K562 (cell line): ENCODE data around the gene ORMDL2. TPM values are rescaled to one million over a fixed set of nuclear protein-coding genes. Genes with fewer than 3 reads are reported as not detected.

Source experiments
- ATAC-seq: fragments of 200-7000 bp; cut with Tn5 transposase; 3 replicates; pipeline ENCODE4 v1.9.1; 2020; ENCODE audit warnings: moderate library complexity
- BruUV-seq: library from RNA; stranded (reverse); fragments of 400-500 nt; replicated peaks from 2 replicates; lab custom pipeline; 2021; lab: Mats Ljungman, UMichigan
- CTCF ChIA-PET: fragments of 300-600 bp; formaldehyde crosslinking; extraction: SDS; loops from one replicate; lab custom pipeline; 2021; ENCODE audit warnings: low intra/inter-chr PET ratio; lab: Yijun Ruan, JAX
- POLR2A ChIA-PET: fragments of 300-600, 350-650 bp; sonication (Branson Sonifier 250); formaldehyde crosslinking; extraction: SDS; loops from one replicate; lab custom pipeline; 2021; ENCODE audit warnings: antibody characterized with exemption, inconsistent platforms; lab: Yijun Ruan, JAX
- DNase-seq, 4 experiments: peaks; one replicate each; pipeline versions ENCODE4 v3.0.0 to v3.0.0-alpha.2; 2011 to 2018; ENCODE audit warnings: low spot score in 3 of 4, mixed read lengths in 3 of 4; ENCODE audit errors: extremely low read depth in 1 of 4
- FAIRE-seq: peaks from 2 replicates; lab custom pipeline; 2011; peaks lifted over from hg19 to GRCh38; lab: Jason Lieb, UNC
- H2AFZ ChIP-seq: 2 replicates; pipeline ENCODE4 v1.6.0; 2011; ENCODE audit warnings: low read depth, low read length, control low read depth, inconsistent platforms
- H3K27ac ChIP-seq: fragments of 200-600 bp; 3 replicates; pipeline ENCODE4 v1.8.0; 2011; ENCODE audit warnings: low read depth, mild to moderate bottlenecking, control low read depth, inconsistent platforms, low read length, moderate library complexity, mixed read lengths; ENCODE audit errors: extremely low read depth
- H3K27me3 ChIP-seq, 2 experiments: fragments of 300-600 bp in 1 of 2; 2 replicates in 1 of 2; 3 replicates in 1 of 2; pipeline versions ENCODE4 v1.6.0 to v1.8.0; 2011; ENCODE audit warnings: inconsistent platforms in 2 of 2, low read length in 2 of 2, mild to moderate bottlenecking in 1 of 2, mixed read lengths in 1 of 2, moderate library complexity in 1 of 2; ENCODE audit not compliant: control insufficient read depth in 2 of 2, insufficient read depth in 2 of 2
- H3K36me3 ChIP-seq: fragments of 300-600 bp; 3 replicates; pipeline ENCODE4 v1.8.0; 2011; ENCODE audit warnings: mild to moderate bottlenecking, low read length, inconsistent platforms; ENCODE audit not compliant: control insufficient read depth, insufficient read depth
- H3K4me1 ChIP-seq, 2 experiments: fragments of 200-600 bp in 1 of 2; replicated peaks in 1 of 2; 2 replicates in 1 of 2; 3 replicates in 1 of 2; pipeline versions ENCODE4 v1.5.1 to v1.8.0; 2011; ENCODE audit warnings: inconsistent platforms in 2 of 2, low read length in 2 of 2, mild to moderate bottlenecking in 1 of 2, mixed read lengths in 1 of 2, moderate library complexity in 1 of 2; ENCODE audit not compliant: control insufficient read depth in 2 of 2, insufficient read depth in 2 of 2
- H3K4me2 ChIP-seq: 2 replicates; pipeline ENCODE4 v1.6.1; 2011; ENCODE audit warnings: low read length, control low read depth, inconsistent platforms, mixed read lengths; ENCODE audit not compliant: insufficient read depth
- H3K4me3 ChIP-seq: fragments of 200-600 bp; sonication (generic), shearing (Covaris generic); 2 replicates; pipeline ENCODE4 v1.5.1; 2016; ENCODE audit warnings: control low read depth, inconsistent platforms
- H3K79me2 ChIP-seq: fragments of 200-600 bp; 3 replicates; pipeline ENCODE4 v1.8.0; 2011; ENCODE audit warnings: low read length, inconsistent platforms; ENCODE audit not compliant: control insufficient read depth, insufficient read depth
- H3K9ac ChIP-seq, 2 experiments: 2 replicates each; pipeline versions ENCODE4 v1.6.0 to v1.6.1; 2011; ENCODE audit warnings: low read depth in 2 of 2, low read length in 2 of 2, control low read depth in 1 of 2, inconsistent platforms in 1 of 2, mild to moderate bottlenecking in 1 of 2, mixed read lengths in 1 of 2; ENCODE audit not compliant: insufficient read depth in 1 of 2
- H3K9me1 ChIP-seq: one replicate; pipeline ENCODE4 v1.6.0; 2011; ENCODE audit warnings: inconsistent platforms, mild to moderate bottlenecking, low read length, moderate library complexity; ENCODE audit not compliant: control insufficient read depth, insufficient read depth
- H3K9me3 ChIP-seq: replicated peaks from 2 replicates; pipeline ENCODE4 v1.5.1; 2011; ENCODE audit warnings: low read depth, low read length, inconsistent platforms; ENCODE audit not compliant: control insufficient read depth, insufficient read depth
- H4K20me1 ChIP-seq: replicated peaks from 2 replicates; pipeline ENCODE4 v1.6.1; 2011; ENCODE audit warnings: low read length, inconsistent platforms, mixed read lengths; ENCODE audit not compliant: control insufficient read depth, insufficient read depth
- ATF1 ChIP-seq, 2 experiments: fragments of 450-650 bp in 1 of 2; IDR thresholded peaks; 2 replicates each; pipeline ENCODE4 v1.6.1; 2016; ENCODE audit warnings: missing compliant biosample characterization in 1 of 2, missing genetic modification characterization in 1 of 2
- BMI1 ChIP-seq: fragments of 150-350 bp; IDR thresholded peaks from 2 replicates; pipeline ENCODE4 v1.6.1; 2014; ENCODE audit warnings: low read length
- CEBPB ChIP-seq: fragments of 450-650 bp; IDR thresholded peaks from 2 replicates; pipeline ENCODE4 v1.6.1; 2016; ENCODE audit warnings: missing genetic modification characterization, missing compliant biosample characterization
- CREB5 ChIP-seq: fragments of 250-450 bp; sonication (Bioruptor Pico); IDR thresholded peaks from 2 replicates; pipeline ENCODE4 v1.5.0; 2020; ENCODE audit warnings: mild to moderate bottlenecking
- CREBBP ChIP-seq: IDR thresholded peaks from one replicate; pipeline ENCODE4 v1.6.1; 2012; ENCODE audit warnings: low read depth, mild to moderate bottlenecking, control low read depth, inconsistent platforms, low read length
- E4F1 ChIP-seq: fragments of 250-450 bp; sonication (Bioruptor Pico); IDR thresholded peaks from 2 replicates; pipeline ENCODE4 v1.5.0; 2021; ENCODE audit warnings: mild to moderate bottlenecking, borderline replicate concordance
- ETS2 ChIP-seq: IDR thresholded peaks from 2 replicates; pipeline ENCODE4 v1.6.1; 2016; ENCODE audit warnings: borderline replicate concordance, missing genetic modification characterization, mild to moderate bottlenecking, moderate library complexity, missing compliant biosample characterization; ENCODE audit not compliant: poor library complexity, severe bottlenecking
- FOXA3 ChIP-seq, 2 experiments: fragments of 450-650 bp in 1 of 2; sonication (generic) in 1 of 2; formaldehyde crosslinking; IDR thresholded peaks in 1 of 2; conservative IDR thresholded peaks in 1 of 2; 2 replicates each; pipeline versions ENCODE4 v1.4.0 to v1.8.0; 2020 to 2022; ENCODE audit warnings: mild to moderate bottlenecking in 2 of 2, missing genetic modification reagents in 1 of 2
- GABPB2 ChIP-seq: fragments of 250-450 bp; sonication (Bioruptor Pico); conservative IDR thresholded peaks from 2 replicates; pipeline ENCODE4 v1.5.1; 2021; ENCODE audit warnings: mild to moderate bottlenecking
- HNRNPLL ChIP-seq: fragments of 200-400 bp; formaldehyde crosslinking; IDR thresholded peaks from 2 replicates; pipeline ENCODE4 v1.6.1; 2017; ENCODE audit warnings: low read length, low read depth, mild to moderate bottlenecking; ENCODE audit not compliant: poor library complexity, severe bottlenecking
- MED1 ChIP-seq: sonication (generic); formaldehyde crosslinking; IDR thresholded peaks from 2 replicates; pipeline ENCODE4 v1.8.1; 2023; ENCODE audit warnings: missing genetic modification reagents, borderline replicate concordance
- NCOA2 ChIP-seq, 2 experiments: fragments of 450-650 bp; IDR thresholded peaks; 2 replicates each; pipeline ENCODE4 v1.6.1; 2018; ENCODE audit warnings: mild to moderate bottlenecking in 2 of 2, moderate library complexity in 1 of 2; ENCODE audit not compliant: partially characterized antibody in 2 of 2
- NONO ChIP-seq, 2 experiments: fragments of 200-400 bp in 1 of 2; fragments of 450-650 bp in 1 of 2; formaldehyde crosslinking in 1 of 2; IDR thresholded peaks; 2 replicates each; pipeline ENCODE4 v1.6.1; 2017; ENCODE audit warnings: low read depth in 2 of 2, mild to moderate bottlenecking in 2 of 2, moderate library complexity in 2 of 2, low read length in 1 of 2
- RBM25 ChIP-seq: fragments of 200-400 bp; formaldehyde crosslinking; IDR thresholded peaks from 2 replicates; pipeline ENCODE4 v1.6.1; 2018; ENCODE audit warnings: low read length, low read depth, moderate library complexity; ENCODE audit not compliant: severe bottlenecking
- RNF2 ChIP-seq: sonication (generic); IDR thresholded peaks from 2 replicates; pipeline ENCODE4 v1.6.1; 2016
- SMAD2 ChIP-seq: fragments of 150-350 bp; IDR thresholded peaks from 2 replicates; pipeline ENCODE4 v1.6.1; 2014; ENCODE audit warnings: low read depth, mild to moderate bottlenecking, low read length
- THRAP3 ChIP-seq: fragments of 450-650 bp; IDR thresholded peaks from 2 replicates; pipeline ENCODE4 v1.6.1; 2016; ENCODE audit warnings: mild to moderate bottlenecking, inconsistent platforms, borderline replicate concordance
- ZFX ChIP-seq: sonication (generic); formaldehyde crosslinking; IDR thresholded peaks from 2 replicates; pipeline ENCODE4 v1.8.0; 2022; ENCODE audit warnings: mild to moderate bottlenecking, missing genetic modification reagents, moderate library complexity
- ZNF165 ChIP-seq: fragments of 250-450 bp; sonication (Bioruptor Pico); IDR thresholded peaks from 2 replicates; pipeline ENCODE4 v1.4.0; 2020; ENCODE audit warnings: borderline replicate concordance
- ZSCAN32 ChIP-seq: fragments of 450-650 bp; formaldehyde crosslinking; IDR thresholded peaks from 2 replicates; pipeline ENCODE4 v1.4.0; 2020; ENCODE audit warnings: mild to moderate bottlenecking, moderate library complexity
- WGBS: fragments of 100-300 bp; shearing (Covaris generic); methylation state at CpG from one replicate; pipeline ENCODE4 v1.1.6; 2016; ENCODE audit warnings: low coverage, mixed read lengths; ENCODE audit not compliant: insufficient coverage; ENCODE audit errors: missing lambda C conversion rate; 5-methylcytosine and 5-hydroxymethylcytosine counted together
- in situ Hi-C: fragments of 300-500 bp; cut with MboI; formaldehyde crosslinking; loops from 4 replicates; pipeline ENCODE4 v1.15.0; 2018; ENCODE audit warnings: inconsistent platforms, mixed read lengths
- intact Hi-C: fragments of 100-400 bp; cut with micrococcal nuclease; formaldehyde crosslinking; loops from 2 replicates; pipeline ENCODE4 v1.14.2; 2022
- polyA plus RNA-seq, 8 experiments: library from polyadenylated mRNA; depleted of rRNA in 4 of 8; stranded (reverse) in 5 of 8; unstranded in 3 of 8; fragments of >200 nt; fragmentation: Nextera tagmentation in 2 of 8; fragmentation: Illumina TruSeq in 1 of 8; extraction: Ambion mirVana in 2 of 8; extraction: Trizol in 1 of 8; gene quantifications; 2 replicates each; pipeline versions ENCODE4 v1.2.1 to v1.2.3, GENCODE V29; 2011 to 2014; ENCODE audit warnings: inconsistent platforms in 1 of 8, missing spikeins in 1 of 8
- total RNA-seq, 7 experiments: library from RNA; depleted of rRNA in 6 of 7; stranded (reverse); fragments of >200 nt in 6 of 7; fragmentation: Illumina TruSeq in 2 of 7; extraction: Trizol in 2 of 7; gene quantifications; 2 replicates each; pipeline versions ENCODE4 v1.2.1 to v1.2.3, GENCODE V29; 2011 to 2021; ENCODE audit warnings: low replicate concordance in 1 of 7

The ORMDL2 gene
- total and polyA plus RNA-seq, 9 of the 15 experiments (the other 6 are each of a cell fraction or from before 2014, with no cell fraction given), result 9.9 to 113 (median 34.4) TPM

- no peak for TF ChIP-seq ZNF165
- TF ChIP-seq THRAP3, result no peak
- TF ChIP-seq RBM25, result no peak
- TF ChIP-seq CREB5 (CRISPR knock-in tag), result no peak
- no peak for TF ChIP-seq GABPB2
- no peak for TF ChIP-seq ETS2 (tag)
- no peak for TF ChIP-seq FOXA3 (CRISPR knock-in tag; conservative IDR thresholded peaks at IDR 0.05 in 1 of 2, IDR thresholded peaks at IDR 0.05 in 1 of 2)
- no peak for TF ChIP-seq SMAD2
- no peak for TF ChIP-seq ZSCAN32
- TF ChIP-seq NONO (IDR thresholded peaks at IDR 0.05; ENCODE audit: low read depth in 2 of 2, low read length in 1 of 2), result no peak
- no peak for TF ChIP-seq ATF1 (CRISPR knock-in tag; IDR thresholded peaks at IDR 0.05)
- TF ChIP-seq ATF1 (tag; IDR thresholded peaks at IDR 0.05), result no peak
- no peak for TF ChIP-seq E4F1 (CRISPR knock-in tag)
- TF ChIP-seq ZFX (CRISPR knock-in tag), result no peak
- no peak for TF ChIP-seq BMI1
- TF ChIP-seq MED1 (CRISPR knock-in tag), result no peak
- no peak for TF ChIP-seq CREBBP
- TF ChIP-seq CEBPB, result no peak
- no peak for TF ChIP-seq RNF2
- TF ChIP-seq NCOA2 (IDR thresholded peaks at IDR 0.05; ENCODE audit: partially characterized antibody in 2 of 2), result no peak
- no peak for TF ChIP-seq HNRNPLL
- peaks cover 96% of the 10 kb centered on the region for H3K36me3 ChIP-seq
- POLR2A ChIA-PET, result interaction anchor here (1.1 to 5.4 kb wide), 3 partner anchors 15 to 73 kb away, joined by 4 to 26 read pairs (median 10); partner anchors contain the start of genes ORMDL2 and SARNP
These were observed 20.3 kb upstream of the ORMDL2 start for GRCh38 chr12:55797550-55797949.

More at GRCh38 chr12:55797550-55797949, 20.3 kb upstream of the ORMDL2 start:
- no peak overlapping the region for H3K9ac ChIP-seq
- no peaks in the 10 kb centered on the region for H3K27me3 ChIP-seq
- no TSS peak for BruUV-seq
- H3K4me1 ChIP-seq, result no peaks in the 10 kb centered on the region
- H4K20me1 ChIP-seq, result no peaks in the 10 kb centered on the region
- H3K4me3 ChIP-seq, result no peak overlapping the region
- H3K9me3 ChIP-seq, result no peaks in the 10 kb centered on the region
- H2AFZ ChIP-seq, result no peak overlapping the region
- no peak overlapping the region for H3K27ac ChIP-seq
- no peaks in the 10 kb centered on the region for H3K9me1 ChIP-seq
- no peak for ATAC-seq
- WGBS, result 93% methylated on average over 4 of the region's 4 CpGs
- in situ Hi-C loops (no loop called here), intact Hi-C loops (loop anchor here (1.0 kb wide), 2 partner anchors 53 to 59 kb away; no protein-coding TSS in a partner anchor)
- DNase-seq, result no peak
- no peak for FAIRE-seq
- CTCF ChIA-PET, result interaction anchor here (2.8 kb wide), 1 partner anchor 58 kb away, joined by 14 read pairs; no protein-coding TSS in a partner anchor
- H3K79me2 ChIP-seq, result peaks cover 19% of the 10 kb centered on the region; the same call in 1 of the 3 replicates
- no peak overlapping the region for H3K4me2 ChIP-seq
